GM10248 (cell line): ENCODE measurements around the gene PPP1R11.
"Not testable (repeated sequence)": the region's sequence is repeated elsewhere in the genome, so short reads cannot be mapped to it uniquely, and the experiment has no call there.

Experiments used
- CTCF ChIA-PET: fragments of 300-600 bp; sonication (Branson Sonifier 250); formaldehyde crosslinking; extraction: SDS; loops from one replicate; lab custom pipeline; 2021; ENCODE audit warnings: antibody characterized with exemption; lab: Yijun Ruan, JAX
- POLR2A ChIA-PET: fragments of 350-650 bp; sonication (Branson Sonifier 250); formaldehyde crosslinking; extraction: SDS; loops from one replicate; lab custom pipeline; 2020; ENCODE audit warnings: antibody characterized with exemption; lab: Yijun Ruan, JAX
- DNase-seq: peaks from one replicate; pipeline ENCODE4 v3.0.0; 2012; ENCODE audit errors: extremely low spot score
- CTCF ChIP-seq: IDR thresholded peaks from 2 replicates; pipeline ENCODE4 v1.5.1; 2012; ENCODE audit warnings: mild to moderate bottlenecking, low read depth; ENCODE audit errors: extremely low read depth, missing control alignments, control extremely low read depth

The PPP1R11 gene

DNA sequence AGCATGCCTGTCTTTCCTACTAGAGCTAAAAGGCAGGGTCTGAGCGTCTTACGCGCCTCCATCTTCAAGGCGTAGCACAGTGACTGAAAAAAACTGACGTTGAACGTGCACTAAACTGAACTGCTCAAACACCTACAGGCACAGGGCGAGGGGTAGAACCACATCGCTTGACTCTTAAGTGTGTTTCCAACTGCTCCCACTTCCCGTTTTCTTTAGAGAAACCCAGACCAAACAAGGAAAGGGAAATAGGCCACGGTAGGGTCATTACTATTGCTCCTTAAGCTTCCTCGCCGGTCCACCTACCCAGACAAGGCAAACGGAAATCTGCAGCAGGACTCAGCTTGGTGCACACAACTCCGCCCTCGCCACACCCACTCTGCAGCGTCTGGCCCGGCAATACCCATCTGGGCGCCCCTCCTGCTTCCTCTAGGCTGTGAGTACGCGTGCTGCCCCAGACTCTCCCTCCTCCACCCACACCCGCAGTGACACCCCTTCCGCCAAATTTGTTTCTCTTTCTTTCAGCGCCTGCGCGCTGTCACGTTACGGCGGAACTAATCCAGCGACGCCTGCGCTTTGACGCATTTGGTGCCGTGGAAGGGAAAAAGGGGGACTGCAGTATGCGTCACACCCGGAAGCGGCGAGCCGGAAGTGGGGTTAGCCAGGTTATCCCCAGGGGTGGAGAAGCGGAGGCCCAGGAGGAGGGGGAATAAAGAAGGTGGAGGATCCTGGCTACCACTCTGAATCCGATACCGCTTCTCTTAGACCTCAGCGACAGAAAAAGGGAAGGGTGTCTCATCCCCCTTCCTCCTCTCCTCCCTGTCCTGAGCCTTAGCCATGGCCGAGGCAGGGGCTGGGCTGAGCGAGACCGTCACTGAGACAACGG is at the start of gene PPP1R11:
TSS of gene PPP1R11 (plus strand) at position 622 of the 883 bp plus-strand sequence. CDS start at position 835, 213 bp downstream.
- TF ChIP-seq CTCF = no peak
- ChIA-PET POLR2A (interaction anchor here (0.6 kb wide), 1 partner anchor 1430 kb away, joined by 3 read pairs; no protein-coding TSS in a partner anchor), CTCF (interaction anchor here (0.9 to 1.8 kb wide), 6 partner anchors 35 to 417 kb away, joined by 3 to 8 read pairs (median 4); no protein-coding TSS in a partner anchor)
- DNase-seq = peak; percentile 94

- CTCF ChIA-PET = no interaction called here
- DNase-seq = no peak
- POLR2A ChIA-PET = no interaction called here
- TF ChIP-seq CTCF = no peak
Measured at GRCh38 chr6:30019819-30020218, 47.2 kb upstream of the PPP1R11 start.

GRCh38 chr6:30020626-30021025 is 46.4 kb upstream of the PPP1R11 start:
- TF ChIP-seq CTCF = no peak
- no peak for DNase-seq
- ChIA-PET CTCF (interaction anchor here (1.0 to 1.2 kb wide), 3 partner anchors 23 to 198 kb away, joined by 3 to 4 read pairs (median 3); no protein-coding TSS in a partner anchor), POLR2A (no interaction called here)

DNA sequence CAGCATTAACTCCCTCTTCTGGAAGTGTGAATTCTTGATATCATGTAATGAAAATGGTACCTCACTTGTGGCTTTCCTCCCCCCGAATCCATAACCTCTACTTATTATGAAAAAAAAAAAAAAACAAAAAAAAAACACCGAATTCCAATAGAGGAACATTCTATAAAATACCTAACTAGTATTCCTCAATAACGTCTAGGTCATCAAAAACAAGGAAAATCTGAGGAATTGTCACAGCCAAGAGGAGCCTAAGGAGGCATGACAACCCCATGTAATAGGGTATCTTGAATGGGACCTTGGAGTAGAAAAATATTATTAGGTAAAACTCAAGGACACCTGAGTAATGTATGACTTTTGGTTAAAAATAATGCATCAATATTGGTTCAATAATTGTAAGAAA is 44.8 kb upstream of the PPP1R11 start:
- CTCF ChIA-PET = no interaction called here
- no peak for TF ChIP-seq CTCF
- POLR2A ChIA-PET = no interaction called here
- no peak for DNase-seq

DNA sequence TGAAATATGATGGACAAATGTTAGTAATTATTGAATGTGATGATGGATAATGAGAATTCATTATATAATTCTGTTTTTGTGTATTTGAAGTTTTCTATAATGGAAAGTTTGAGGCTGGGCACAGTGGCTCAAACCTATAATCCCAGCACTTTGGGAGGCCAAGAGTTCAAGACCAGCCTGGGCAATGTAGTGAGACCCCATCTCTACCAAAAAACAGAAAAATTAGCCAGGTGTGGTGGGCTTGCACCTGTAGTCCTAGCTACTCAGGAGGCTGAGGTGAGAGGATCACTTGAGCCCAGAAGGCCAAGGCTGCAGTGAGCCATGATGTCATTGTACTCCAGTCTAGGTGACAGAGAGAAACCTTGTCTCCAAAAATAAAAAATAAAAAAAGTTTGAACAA is 44.3 kb upstream of the PPP1R11 start:
- CTCF ChIA-PET = interaction anchor here (1.0 to 2.7 kb wide), 4 partner anchors 9 to 171 kb away, joined by 4 to 18 read pairs (median 6); no protein-coding TSS in a partner anchor
- DNase-seq, POLR2A ChIA-PET: not testable (repeated sequence)

- POLR2A ChIA-PET = no interaction called here
Measured at GRCh38 chr6:30025186-30025585, 41.8 kb upstream of the PPP1R11 start.

More at GRCh38 chr6:30025186-30025585, 41.8 kb upstream of the PPP1R11 start:
- no peak for DNase-seq
- CTCF ChIA-PET = interaction anchor here (0.7 to 2.7 kb wide), 8 partner anchors 9 to 287 kb away, joined by 3 to 18 read pairs (median 4); no protein-coding TSS in a partner anchor
- no peak for TF ChIP-seq CTCF
